ENCODE measurements around the gene OR2J2. TPM values are rescaled to one million over a fixed set of nuclear protein-coding genes. Genes with fewer than 3 reads are reported as not detected.
"Not testable (repeated sequence)": the region's sequence is repeated elsewhere in the genome, so short reads cannot be mapped to it uniquely, and the experiment has no call there.

The OR2J2 gene
- total RNA-seq, 2 donors from 2014 or later: not detected

DNA sequence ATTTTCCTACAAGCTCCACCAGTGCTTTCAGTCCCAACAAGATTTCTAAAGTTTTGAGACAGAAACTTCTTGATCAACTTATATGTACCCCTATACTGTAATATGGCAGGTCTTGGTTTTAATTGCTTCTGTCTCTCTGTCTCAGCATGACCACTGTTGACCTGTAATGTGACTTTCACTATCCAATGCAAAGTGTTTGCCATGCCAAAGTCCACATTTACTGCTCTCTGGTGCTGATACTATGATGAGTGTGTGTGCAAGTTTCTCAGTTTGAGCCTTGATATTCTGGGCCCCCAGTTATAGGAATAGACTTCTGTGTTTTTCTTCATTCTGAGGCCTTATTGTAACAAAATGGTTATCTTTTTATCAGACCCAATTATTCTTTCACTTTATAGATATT, 45.8 kb downstream of the OR2J2 start:
- no peaks in the 10 kb centered on the region for H3K36me3 ChIP-seq
- TF ChIP-seq, protein P1, sequence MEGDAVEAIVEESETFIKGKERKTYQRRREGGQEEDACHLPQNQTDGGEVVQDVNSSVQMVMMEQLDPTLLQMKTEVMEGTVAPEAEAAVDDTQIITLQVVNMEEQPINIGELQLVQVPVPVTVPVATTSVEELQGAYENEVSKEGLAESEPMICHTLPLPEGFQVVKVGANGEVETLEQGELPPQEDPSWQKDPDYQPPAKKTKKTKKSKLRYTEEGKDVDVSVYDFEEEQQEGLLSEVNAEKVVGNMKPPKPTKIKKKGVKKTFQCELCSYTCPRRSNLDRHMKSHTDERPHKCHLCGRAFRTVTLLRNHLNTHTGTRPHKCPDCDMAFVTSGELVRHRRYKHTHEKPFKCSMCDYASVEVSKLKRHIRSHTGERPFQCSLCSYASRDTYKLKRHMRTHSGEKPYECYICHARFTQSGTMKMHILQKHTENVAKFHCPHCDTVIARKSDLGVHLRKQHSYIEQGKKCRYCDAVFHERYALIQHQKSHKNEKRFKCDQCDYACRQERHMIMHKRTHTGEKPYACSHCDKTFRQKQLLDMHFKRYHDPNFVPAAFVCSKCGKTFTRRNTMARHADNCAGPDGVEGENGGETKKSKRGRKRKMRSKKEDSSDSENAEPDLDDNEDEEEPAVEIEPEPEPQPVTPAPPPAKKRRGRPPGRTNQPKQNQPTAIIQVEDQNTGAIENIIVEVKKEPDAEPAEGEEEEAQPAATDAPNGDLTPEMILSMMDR (IDR thresholded peaks at IDR 0.05): no peak
- H3K27me3 ChIP-seq: no peaks in the 10 kb centered on the region
- no peaks in the 10 kb centered on the region for H3K9me3 ChIP-seq
- DNase-seq (ENCODE audit: low spot score): no peak
- no peak overlapping the region for H3K4me3 ChIP-seq
- no peak overlapping the region for H3K27ac ChIP-seq
- H3K4me1 ChIP-seq: no peaks in the 10 kb centered on the region

DNA sequence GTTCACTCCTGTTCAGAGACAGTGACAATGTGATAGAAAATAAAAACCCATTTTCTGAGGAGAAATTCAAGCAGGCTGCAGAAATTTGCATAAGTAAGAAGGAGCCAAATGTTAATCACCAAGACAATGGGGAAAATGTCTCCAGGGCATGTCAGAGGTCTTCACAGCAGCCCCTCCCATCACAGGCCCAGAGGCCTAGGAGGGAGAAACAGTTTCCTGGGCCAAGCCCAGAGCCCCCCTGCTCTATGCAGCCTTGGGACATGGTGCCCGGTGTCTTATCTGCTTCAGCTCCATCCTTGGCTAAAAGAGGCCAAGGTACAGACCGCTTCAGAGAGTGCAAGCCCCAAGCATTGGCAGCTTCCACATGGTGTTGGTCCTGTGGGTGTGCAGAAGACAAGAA, 46.5 kb downstream of the OR2J2 start:
- not testable (repeated sequence) for H3K27ac ChIP-seq; H3K36me3 ChIP-seq; H3K4me3 ChIP-seq; H3K9me3 ChIP-seq; H3K4me1 ChIP-seq; DNase-seq (ENCODE audit: low spot score); H3K27me3 ChIP-seq

DNA sequence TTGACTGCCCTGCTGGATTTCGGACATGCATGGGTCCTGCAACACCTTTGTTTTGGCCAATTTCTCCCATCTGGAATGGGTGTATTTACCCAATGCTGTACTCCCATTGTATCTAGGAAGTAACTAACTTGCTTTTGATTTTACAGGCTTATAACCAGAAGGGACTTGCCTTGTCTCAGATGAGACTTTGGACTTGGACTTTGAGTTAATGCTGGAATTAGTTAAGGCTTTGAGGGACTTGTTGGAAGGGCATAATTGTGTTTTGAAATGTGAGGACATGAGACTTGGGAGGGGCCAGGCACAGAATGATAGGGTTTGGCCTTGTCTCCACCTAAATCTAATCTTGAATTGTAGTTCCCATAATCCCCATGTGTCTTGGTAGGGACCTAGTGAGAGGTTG, 47.3 kb downstream of the OR2J2 start:
- H3K27ac ChIP-seq; H3K4me1 ChIP-seq; H3K9me3 ChIP-seq; DNase-seq (ENCODE audit: low spot score); H3K36me3 ChIP-seq; H3K27me3 ChIP-seq; H3K4me3 ChIP-seq: not testable (repeated sequence)

Other genes starting within 250 kb of the OR2J2 start
- 10 to 100 TPM; 22.3 to 28.5 TPM for gene TRIM27, start 246.9 kb upstream of the OR2J2 start, total RNA-seq
- under 1 TPM in 1 of 2 donors, not detected in 1; 0.24 TPM for gene ZNF311, start 165.6 kb upstream of the OR2J2 start, total RNA-seq
- gene OR2W1, start 125.7 kb upstream of the OR2J2 start, total RNA-seq: not detected
- gene OR2B3, start 83.6 kb upstream of the OR2J2 start, total RNA-seq: not detected
- not detected for gene OR2J1, start 71.4 kb upstream of the OR2J2 start, total RNA-seq
- gene OR2J3, start 62.8 kb upstream of the OR2J2 start, total RNA-seq: not detected
- not detected for gene OR14J1, start 130.8 kb downstream of the OR2J2 start, total RNA-seq
- gene OR5V1, start 198.0 kb downstream of the OR2J2 start, total RNA-seq: not detected
- not detected for gene OR12D3, start 204.4 kb downstream of the OR2J2 start, total RNA-seq
- gene OR12D2, start 224.7 kb downstream of the OR2J2 start, total RNA-seq: not detected
- gene OR12D1, start 244.0 kb downstream of the OR2J2 start, total RNA-seq: not detected

All from right atrium auricular region (tissue), 2 donors.